ENCODE results near the gene KIF21B.

GRCh38 chr1:201004732-201005131 is 18.8 kb downstream of the KIF21B start:
- TF ChIP-seq NFRKB (IDR thresholded peaks at IDR 0.05) (no peak), FOXK2 (IDR thresholded peaks at IDR 0.05) (no peak), SUZ12 (IDR thresholded peaks at IDR 0.05) (no peak), SP1 (IDR thresholded peaks at IDR 0.05) (no peak), BHLHE40 (IDR thresholded peaks at IDR 0.05; ENCODE audit: borderline replicate concordance) (no peak)

Measured in HEK293T (cell line).